ENCODE data around the gene IMMP2L. TPM values are rescaled to one million over a fixed set of nuclear protein-coding genes. Genes with fewer than 3 reads are reported as not detected.
A peak's percentile ranks its signal among the peaks of the same experiment; 100 is the strongest.

Gene IMMP2L
- total and polyA plus RNA-seq, 4 experiments from 2014 or later: 23.5 to 32.2 (median 29.5) TPM

- Histone ChIP-seq H3K4me1 (ENCODE audit: insufficient read depth, low read length) (no peaks in the 10 kb centered on the region), H3K9me3 (ENCODE audit: control insufficient read depth in 1 of 2, low read length in 2 of 2) (no peaks in the 10 kb centered on the region), H3K27me3 (ENCODE audit: insufficient read depth, low read length) (no peaks in the 10 kb centered on the region), H3K4me3 (ENCODE audit: low read length in 2 of 2) (no peak overlapping the region), H3K36me3 (ENCODE audit: insufficient read depth, low read length) (no peaks in the 10 kb centered on the region), H3K27ac (ENCODE audit: low read depth, low read length) (no peak overlapping the region)
- DNase-seq: no peak
- Mint-ChIP-seq H3K4me1 (peaks cover 0 to 4% (median 3%) of the 10 kb centered on the region in 4 donors), H3K27me3 (no peaks in the 10 kb centered on the region), H3K4me3 (no peak overlapping the region), H3K9me3 (peaks cover 0 to 4% (median under 1%) of the 10 kb centered on the region in 8 donors), H3K27ac (no peak overlapping the region), H3K36me3 (peaks cover 0 to 8% of the 10 kb centered on the region in 2 donors)
- ChIA-PET CTCF (ENCODE audit: partially characterized antibody) (no interaction called here), POLR2A (ENCODE audit: partially characterized antibody) (no interaction called here)
- intact Hi-C loops (cut with micrococcal nuclease): no loop called here
These were observed 650.7 kb downstream of the IMMP2L start for GRCh38 chr7:110911632-110912031.

GRCh38 chr7:110909117-110909516 is 653.2 kb downstream of the IMMP2L start:
- peaks cover 3 to 10% (median 5%) of the 10 kb centered on the region in 4 donors for H3K4me1 Mint-ChIP-seq
- no peaks in the 10 kb centered on the region for H3K36me3 ChIP-seq (ENCODE audit: insufficient read depth, low read length)
- peaks cover 0 to 5% (median 1%) of the 10 kb centered on the region in 8 donors for H3K9me3 Mint-ChIP-seq
- H3K4me3 Mint-ChIP-seq: no peak overlapping the region
- CTCF ChIA-PET (ENCODE audit: partially characterized antibody): no interaction called here
- POLR2A ChIA-PET (ENCODE audit: partially characterized antibody): no interaction called here
- H3K4me1 ChIP-seq (ENCODE audit: insufficient read depth, low read length): no peaks in the 10 kb centered on the region
- intact Hi-C loops (cut with micrococcal nuclease): no loop called here
- H3K4me3 ChIP-seq (ENCODE audit: low read length in 2 of 2): no peak overlapping the region
- H3K27ac ChIP-seq (ENCODE audit: low read depth, low read length): no peak overlapping the region
- no peaks in the 10 kb centered on the region for H3K27me3 Mint-ChIP-seq
- no peak overlapping the region for H3K27ac Mint-ChIP-seq
- no peaks in the 10 kb centered on the region for H3K27me3 ChIP-seq (ENCODE audit: insufficient read depth, low read length)
- H3K36me3 Mint-ChIP-seq: peaks cover 0 to 8% of the 10 kb centered on the region in 2 donors
- DNase-seq: no peak
- no peaks in the 10 kb centered on the region for H3K9me3 ChIP-seq (ENCODE audit: control insufficient read depth in 1 of 2, low read length in 2 of 2)

- H3K36me3 ChIP-seq (ENCODE audit: insufficient read depth, low read length): no peaks in the 10 kb centered on the region
- ChIA-PET POLR2A (ENCODE audit: partially characterized antibody) (no interaction called here), CTCF (ENCODE audit: partially characterized antibody) (no interaction called here)
- H3K36me3 Mint-ChIP-seq: peaks cover 0 to 8% of the 10 kb centered on the region in 2 donors
- no peaks in the 10 kb centered on the region for H3K9me3 ChIP-seq (ENCODE audit: control insufficient read depth in 1 of 2, low read length in 2 of 2)
- H3K27me3 Mint-ChIP-seq: no peaks in the 10 kb centered on the region
- peaks cover 3 to 10% (median 5%) of the 10 kb centered on the region in 4 donors for H3K4me1 Mint-ChIP-seq
- H3K27me3 ChIP-seq (ENCODE audit: insufficient read depth, low read length): no peaks in the 10 kb centered on the region
- H3K27ac Mint-ChIP-seq: peak overlapping the region in 4 of 7 donors; percentile 19 to 72 (median 34)
- peak overlapping the region in 7 of 8 donors; percentile 29 to 69 (median 61) for H3K4me3 Mint-ChIP-seq
- intact Hi-C loops (cut with micrococcal nuclease): no loop called here
- H3K27ac ChIP-seq (ENCODE audit: low read depth, low read length): no peak overlapping the region
- H3K4me3 ChIP-seq (ENCODE audit: low read length in 2 of 2): no peak overlapping the region
- H3K9me3 Mint-ChIP-seq: peaks cover 0 to 9% (median 2%) of the 10 kb centered on the region in 8 donors
- H3K4me1 ChIP-seq (ENCODE audit: insufficient read depth, low read length): no peaks in the 10 kb centered on the region
- no peak for DNase-seq
These were observed 656.3 kb downstream of the IMMP2L start for GRCh38 chr7:110905773-110906566.

GRCh38 chr7:110898516-110898915 is 663.8 kb downstream of the IMMP2L start:
- no peak overlapping the region for H3K27ac ChIP-seq (ENCODE audit: low read depth, low read length)
- H3K27me3 Mint-ChIP-seq: no peaks in the 10 kb centered on the region
- ChIA-PET CTCF (ENCODE audit: partially characterized antibody) (no interaction called here), POLR2A (ENCODE audit: partially characterized antibody) (interaction anchor here (0.8 kb wide), 1 partner anchor 131 kb away, joined by 3 read pairs; no protein-coding TSS in a partner anchor)
- H3K4me3 Mint-ChIP-seq: no peak overlapping the region
- H3K4me1 ChIP-seq (ENCODE audit: insufficient read depth, low read length): no peaks in the 10 kb centered on the region
- no peaks in the 10 kb centered on the region for H3K27me3 ChIP-seq (ENCODE audit: insufficient read depth, low read length)
- DNase-seq: no peak
- H3K9me3 Mint-ChIP-seq: peaks cover 0 to 16% (median 5%) of the 10 kb centered on the region in 8 donors
- intact Hi-C loops (cut with micrococcal nuclease): no loop called here
- H3K9me3 ChIP-seq (ENCODE audit: control insufficient read depth in 1 of 2, low read length in 2 of 2): no peaks in the 10 kb centered on the region
- H3K4me1 Mint-ChIP-seq: no peaks in the 10 kb centered on the region
- H3K4me3 ChIP-seq (ENCODE audit: low read length in 2 of 2): no peak overlapping the region
- H3K27ac Mint-ChIP-seq: no peak overlapping the region
- H3K36me3 ChIP-seq (ENCODE audit: insufficient read depth, low read length): no peaks in the 10 kb centered on the region
- H3K36me3 Mint-ChIP-seq: peaks cover 1 to 6% of the 10 kb centered on the region in 2 donors

- Mint-ChIP-seq H3K36me3 (peaks cover 1 to 6% of the 10 kb centered on the region in 2 donors), H3K4me1 (no peaks in the 10 kb centered on the region)
- intact Hi-C loops (cut with micrococcal nuclease): no loop called here
These were observed 664.8 kb downstream of the IMMP2L start for GRCh38 chr7:110897538-110897937.

GRCh38 chr7:110894111-110894510 is 668.2 kb downstream of the IMMP2L start:
- Mint-ChIP-seq H3K9me3 (peaks cover 0 to 9% (median 4%) of the 10 kb centered on the region in 8 donors), H3K4me1 (no peaks in the 10 kb centered on the region), H3K27ac (no peak overlapping the region), H3K4me3 (no peak overlapping the region), H3K36me3 (peaks cover 0 to 1% of the 10 kb centered on the region in 2 donors), H3K27me3 (no peaks in the 10 kb centered on the region)
- Histone ChIP-seq H3K4me3 (ENCODE audit: low read length in 2 of 2) (no peak overlapping the region), H3K9me3 (ENCODE audit: control insufficient read depth in 1 of 2, low read length in 2 of 2) (no peaks in the 10 kb centered on the region), H3K27ac (ENCODE audit: low read depth, low read length) (no peak overlapping the region), H3K27me3 (ENCODE audit: insufficient read depth, low read length) (no peaks in the 10 kb centered on the region), H3K4me1 (ENCODE audit: insufficient read depth, low read length) (no peaks in the 10 kb centered on the region), H3K36me3 (ENCODE audit: insufficient read depth, low read length) (no peaks in the 10 kb centered on the region)
- DNase-seq: no peak
- intact Hi-C loops (cut with micrococcal nuclease): no loop called here
- POLR2A ChIA-PET (ENCODE audit: partially characterized antibody): no interaction called here
- CTCF ChIA-PET (ENCODE audit: partially characterized antibody): no interaction called here

More at GRCh38 chr7:110897538-110897937, 664.8 kb downstream of the IMMP2L start:
- no peak for DNase-seq
- POLR2A ChIA-PET (ENCODE audit: partially characterized antibody): no interaction called here
- Histone ChIP-seq H3K36me3 (ENCODE audit: insufficient read depth, low read length) (no peaks in the 10 kb centered on the region), H3K9me3 (ENCODE audit: control insufficient read depth in 1 of 2, low read length in 2 of 2) (no peaks in the 10 kb centered on the region), H3K27ac (ENCODE audit: low read depth, low read length) (no peak overlapping the region), H3K27me3 (ENCODE audit: insufficient read depth, low read length) (no peaks in the 10 kb centered on the region), H3K4me3 (ENCODE audit: low read length in 2 of 2) (no peak overlapping the region), H3K4me1 (ENCODE audit: insufficient read depth, low read length) (no peaks in the 10 kb centered on the region)
- peaks cover 0 to 12% (median 5%) of the 10 kb centered on the region in 8 donors for H3K9me3 Mint-ChIP-seq
- no peaks in the 10 kb centered on the region for H3K27me3 Mint-ChIP-seq
- H3K27ac Mint-ChIP-seq: no peak overlapping the region
- no peak overlapping the region for H3K4me3 Mint-ChIP-seq
- CTCF ChIA-PET (ENCODE audit: partially characterized antibody): no interaction called here

- Histone ChIP-seq H3K4me1 (ENCODE audit: insufficient read depth, low read length) (no peaks in the 10 kb centered on the region), H3K4me3 (ENCODE audit: low read length in 2 of 2) (no peak overlapping the region), H3K9me3 (ENCODE audit: control insufficient read depth in 1 of 2, low read length in 2 of 2) (no peaks in the 10 kb centered on the region), H3K27ac (ENCODE audit: low read depth, low read length) (no peak overlapping the region), H3K27me3 (ENCODE audit: insufficient read depth, low read length) (no peaks in the 10 kb centered on the region), H3K36me3 (ENCODE audit: insufficient read depth, low read length) (no peaks in the 10 kb centered on the region)
- Mint-ChIP-seq H3K27me3 (no peaks in the 10 kb centered on the region), H3K36me3 (peaks cover 0 to 1% of the 10 kb centered on the region in 2 donors), H3K4me1 (no peaks in the 10 kb centered on the region), H3K9me3 (peaks cover 0 to 4% (median under 1%) of the 10 kb centered on the region in 8 donors), H3K4me3 (no peak overlapping the region), H3K27ac (no peak overlapping the region)
- ChIA-PET POLR2A (ENCODE audit: partially characterized antibody) (no interaction called here), CTCF (ENCODE audit: partially characterized antibody) (no interaction called here)
- intact Hi-C loops (cut with micrococcal nuclease): no loop called here
- DNase-seq: no peak
These were observed 671.1 kb downstream of the IMMP2L start for GRCh38 chr7:110891197-110891596.
